Measurements from ENCODE around the gene SNX25. TPM values are rescaled to one million over a fixed set of nuclear protein-coding genes. Genes with fewer than 3 reads are reported as not detected.

SNX25 gene
- total and polyA plus RNA-seq, 2 donors (not counting 1 experiment from before 2014, with no cell fraction given) = 12.0 to 77.6 TPM

- ChIA-PET POLR2A (no interaction called here), CTCF (no interaction called here)
- no peaks in the 10 kb centered on the region for H3K9me3 Mint-ChIP-seq (ENCODE audit: insufficient read depth)
- TF ChIP-seq EZH2 (IDR thresholded peaks at IDR 0.05; ENCODE audit: borderline replicate concordance, insufficient read depth, low read depth, low read length, poor library complexity, severe bottlenecking) = no peak
- TF ChIP-seq, protein P1, sequence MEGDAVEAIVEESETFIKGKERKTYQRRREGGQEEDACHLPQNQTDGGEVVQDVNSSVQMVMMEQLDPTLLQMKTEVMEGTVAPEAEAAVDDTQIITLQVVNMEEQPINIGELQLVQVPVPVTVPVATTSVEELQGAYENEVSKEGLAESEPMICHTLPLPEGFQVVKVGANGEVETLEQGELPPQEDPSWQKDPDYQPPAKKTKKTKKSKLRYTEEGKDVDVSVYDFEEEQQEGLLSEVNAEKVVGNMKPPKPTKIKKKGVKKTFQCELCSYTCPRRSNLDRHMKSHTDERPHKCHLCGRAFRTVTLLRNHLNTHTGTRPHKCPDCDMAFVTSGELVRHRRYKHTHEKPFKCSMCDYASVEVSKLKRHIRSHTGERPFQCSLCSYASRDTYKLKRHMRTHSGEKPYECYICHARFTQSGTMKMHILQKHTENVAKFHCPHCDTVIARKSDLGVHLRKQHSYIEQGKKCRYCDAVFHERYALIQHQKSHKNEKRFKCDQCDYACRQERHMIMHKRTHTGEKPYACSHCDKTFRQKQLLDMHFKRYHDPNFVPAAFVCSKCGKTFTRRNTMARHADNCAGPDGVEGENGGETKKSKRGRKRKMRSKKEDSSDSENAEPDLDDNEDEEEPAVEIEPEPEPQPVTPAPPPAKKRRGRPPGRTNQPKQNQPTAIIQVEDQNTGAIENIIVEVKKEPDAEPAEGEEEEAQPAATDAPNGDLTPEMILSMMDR (IDR thresholded peaks at IDR 0.05) = no peak
- H3K27me3 ChIP-seq (replicated peaks in 1 of 4; ENCODE audit: control extremely low read depth in 1 of 4, control insufficient read depth in 3 of 4, insufficient read depth in 4 of 4, low read length in 3 of 4) = no peaks in the 10 kb centered on the region
- peaks cover 97% of the 10 kb centered on the region for H3K79me2 ChIP-seq (ENCODE audit: control insufficient read depth, insufficient read depth, low read length)
- H3K4me2 ChIP-seq (replicated peaks; ENCODE audit: low read depth, low read length, poor library complexity, severe bottlenecking) = no peak overlapping the region
- peaks cover 57% of the 10 kb centered on the region for H4K20me1 ChIP-seq (ENCODE audit: control insufficient read depth, insufficient read depth, low read length, poor library complexity, severe bottlenecking)
- no peak overlapping the region for H3K27ac ChIP-seq (ENCODE audit: low read length in 2 of 2)
- H3K36me3 ChIP-seq (replicated peaks in 1 of 2; ENCODE audit: control extremely low read depth in 1 of 2, control insufficient read depth in 1 of 2, extremely low read depth in 1 of 2, insufficient read depth in 2 of 2, low read length in 1 of 2) = peaks cover 0 to 7% of the 10 kb centered on the region in 2 experiments
- H2AFZ ChIP-seq (ENCODE audit: insufficient read depth, low read depth, low read length, poor library complexity, severe bottlenecking) = no peak overlapping the region
- H3K4me1 Mint-ChIP-seq = peaks cover 52% of the 10 kb centered on the region
- intact Hi-C loops (cut with micrococcal nuclease) = no loop called here
- H3K9ac ChIP-seq (ENCODE audit: low read length) = no peak overlapping the region
- H3K9me3 ChIP-seq (ENCODE audit: control extremely low read depth in 1 of 3, control insufficient read depth in 2 of 3, insufficient read depth in 1 of 3, low read length in 2 of 3) = no peaks in the 10 kb centered on the region
- H3K4me3 Mint-ChIP-seq = no peak overlapping the region
- H3K4me1 ChIP-seq (ENCODE audit: control insufficient read depth in 2 of 2, insufficient read depth in 2 of 2, low read length in 2 of 2) = peaks cover 42 to 46% of the 10 kb centered on the region in 2 donors
- no peak overlapping the region for H3K4me3 ChIP-seq (ENCODE audit: control extremely low read depth in 1 of 5, extremely low read depth in 1 of 5, insufficient read depth in 1 of 5, low read depth in 2 of 5, low read length in 4 of 5)
- no peak overlapping the region for H3K27ac Mint-ChIP-seq
- no peak for ATAC-seq (ENCODE audit: low read depth)
- no peaks in the 10 kb centered on the region for H3K27me3 Mint-ChIP-seq
- DNase-seq = no peak
Measured at GRCh38 chr4:185222598-185222997, 13.2 kb downstream of the SNX25 start.

DNA sequence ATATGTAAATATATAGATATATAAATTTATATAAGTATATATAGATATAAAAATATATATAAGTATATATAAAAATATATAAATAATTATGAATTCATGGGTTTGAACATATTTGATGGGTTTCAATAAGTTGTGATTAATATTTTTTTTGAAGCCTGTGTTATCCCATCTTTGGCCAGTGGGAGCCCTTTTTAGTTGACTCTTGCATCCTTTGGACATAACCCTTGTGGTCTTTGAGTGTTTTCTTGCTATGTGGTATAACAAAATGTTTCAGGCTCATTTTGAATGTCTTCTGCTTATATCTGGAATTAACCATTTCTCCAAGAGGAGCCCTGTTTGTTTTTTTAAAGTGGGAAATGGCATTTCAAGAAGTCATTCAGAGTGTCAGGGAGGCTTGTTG, 15.2 kb downstream of the SNX25 start:
- peaks cover 0 to 7% of the 10 kb centered on the region in 2 experiments for H3K36me3 ChIP-seq (replicated peaks in 1 of 2; ENCODE audit: control extremely low read depth in 1 of 2, control insufficient read depth in 1 of 2, extremely low read depth in 1 of 2, insufficient read depth in 2 of 2, low read length in 1 of 2)
- no peak overlapping the region for H2AFZ ChIP-seq (ENCODE audit: insufficient read depth, low read depth, low read length, poor library complexity, severe bottlenecking)
- Mint-ChIP-seq H3K4me1 (peaks cover 38% of the 10 kb centered on the region), H3K4me3 (no peak overlapping the region), H3K27me3 (no peaks in the 10 kb centered on the region), H3K27ac (no peak overlapping the region), H3K9me3 (ENCODE audit: insufficient read depth) (no peaks in the 10 kb centered on the region)
- H3K9ac ChIP-seq (ENCODE audit: low read length) = no peak overlapping the region
- intact Hi-C loops (cut with micrococcal nuclease) = no loop called here
- POLR2A ChIA-PET = no interaction called here
- DNase-seq (no peak), ATAC-seq (ENCODE audit: low read depth) (no peak)
- H3K27ac ChIP-seq (ENCODE audit: low read length in 2 of 2) = no peak overlapping the region
- CTCF ChIA-PET = no interaction called here
- H3K4me2 ChIP-seq (replicated peaks; ENCODE audit: low read depth, low read length, poor library complexity, severe bottlenecking) = no peak overlapping the region
- peaks cover 25 to 26% of the 10 kb centered on the region in 2 donors for H3K4me1 ChIP-seq (ENCODE audit: control insufficient read depth in 2 of 2, insufficient read depth in 2 of 2, low read length in 2 of 2)
- H4K20me1 ChIP-seq (ENCODE audit: control insufficient read depth, insufficient read depth, low read length, poor library complexity, severe bottlenecking) = peaks cover 67% of the 10 kb centered on the region
- peaks cover 97% of the 10 kb centered on the region for H3K79me2 ChIP-seq (ENCODE audit: control insufficient read depth, insufficient read depth, low read length)
- no peaks in the 10 kb centered on the region for H3K9me3 ChIP-seq (ENCODE audit: control extremely low read depth in 1 of 3, control insufficient read depth in 2 of 3, insufficient read depth in 1 of 3, low read length in 2 of 3)
- no peaks in the 10 kb centered on the region for H3K27me3 ChIP-seq (replicated peaks in 1 of 4; ENCODE audit: control extremely low read depth in 1 of 4, control insufficient read depth in 3 of 4, insufficient read depth in 4 of 4, low read length in 3 of 4)
- TF ChIP-seq, protein P1 (IDR thresholded peaks at IDR 0.05) = peak; percentile 18
- TF ChIP-seq EZH2 (IDR thresholded peaks at IDR 0.05; ENCODE audit: borderline replicate concordance, insufficient read depth, low read depth, low read length, poor library complexity, severe bottlenecking) = no peak
- no peak overlapping the region for H3K4me3 ChIP-seq (ENCODE audit: control extremely low read depth in 1 of 5, extremely low read depth in 1 of 5, insufficient read depth in 1 of 5, low read depth in 2 of 5, low read length in 4 of 5)

Data from B cell (primary cell).